ENCODE measurements around the gene PLEK. TPM values are rescaled to one million over a fixed set of nuclear protein-coding genes. Genes with fewer than 3 reads are reported as not detected.

The PLEK gene, protein sequence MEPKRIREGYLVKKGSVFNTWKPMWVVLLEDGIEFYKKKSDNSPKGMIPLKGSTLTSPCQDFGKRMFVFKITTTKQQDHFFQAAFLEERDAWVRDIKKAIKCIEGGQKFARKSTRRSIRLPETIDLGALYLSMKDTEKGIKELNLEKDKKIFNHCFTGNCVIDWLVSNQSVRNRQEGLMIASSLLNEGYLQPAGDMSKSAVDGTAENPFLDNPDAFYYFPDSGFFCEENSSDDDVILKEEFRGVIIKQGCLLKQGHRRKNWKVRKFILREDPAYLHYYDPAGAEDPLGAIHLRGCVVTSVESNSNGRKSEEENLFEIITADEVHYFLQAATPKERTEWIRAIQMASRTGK
- not detected in 2 replicates for total RNA-seq (2014; rRNA removed; shearing (Covaris generic))

DNA sequence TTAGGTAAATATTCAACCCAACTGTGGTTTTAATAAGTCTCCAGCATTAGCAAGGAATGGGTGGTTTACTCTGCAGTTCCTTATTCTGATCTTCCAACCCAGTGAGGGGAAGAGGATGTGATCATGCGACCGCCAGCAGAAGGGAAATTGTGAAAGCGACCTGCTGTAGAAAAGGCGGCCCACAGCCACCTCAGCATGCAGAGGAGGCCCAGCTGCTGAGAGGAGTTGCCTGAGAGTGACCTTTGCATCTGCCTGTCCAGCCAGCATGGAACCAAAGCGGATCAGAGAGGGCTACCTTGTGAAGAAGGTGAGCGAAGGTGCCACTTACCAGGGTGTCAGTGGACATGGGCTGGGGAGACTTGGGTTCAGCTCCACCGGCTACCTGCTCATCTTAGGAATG is at the start of gene PLEK:
Gene PLEK (plus strand): TSS at position 196 of the 400 bp plus-strand sequence. CDS start 70 bp downstream, at position 266.

DNA sequence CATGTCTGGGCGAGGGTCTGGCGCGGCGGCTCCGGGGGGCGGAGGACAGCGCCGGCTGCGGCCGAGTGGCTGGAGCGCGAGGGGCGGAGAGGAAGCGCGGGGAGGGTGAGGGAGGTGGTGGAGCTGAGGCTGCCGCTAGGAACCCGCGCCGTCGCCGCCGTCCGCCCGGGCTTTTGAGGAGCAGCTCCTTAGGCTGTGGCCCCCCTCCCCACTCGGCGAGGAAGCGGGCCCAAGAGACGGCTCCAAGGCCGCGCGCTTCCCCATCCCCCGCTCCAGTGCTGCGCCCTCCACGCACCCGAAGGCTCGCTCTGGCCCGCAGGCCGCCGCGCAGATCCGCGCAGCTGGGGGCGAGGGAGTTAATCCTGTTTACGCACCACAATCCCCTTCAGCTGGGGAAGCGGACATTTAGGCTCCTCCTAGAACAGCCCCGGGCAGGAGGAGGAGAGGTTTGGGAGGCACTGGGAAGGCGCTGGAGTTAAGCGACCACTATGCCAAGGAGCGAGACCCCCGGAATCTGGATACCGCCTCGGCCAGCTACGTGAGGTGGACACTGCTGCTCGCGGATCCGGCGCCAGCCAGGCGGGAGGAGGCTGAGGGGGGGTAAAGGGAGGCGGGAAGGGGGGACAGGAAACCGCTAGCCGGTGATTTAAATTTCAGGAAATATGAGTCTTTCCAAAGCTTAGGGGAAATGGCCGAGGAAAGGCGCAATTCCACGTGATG is 45.5 kb upstream of the PLEK start, which contains the start of gene CNRIP1:
Gene CNRIP1 (minus strand): TSS at position 552 of the 720 bp plus-strand sequence. CDS start 549 bp downstream, at position 3.

Other genes starting within 250 kb of the PLEK start
- 56.6 and 61.3 TPM in 2 replicates for gene PNO1, start 207.4 kb upstream of the PLEK start, total RNA-seq (2014; rRNA removed; shearing (Covaris generic))
- gene PPP3R1, start 112.8 kb upstream of the PLEK start, total RNA-seq (2014; rRNA removed; shearing (Covaris generic)) = 11.0 and 11.6 TPM in 2 replicates
- gene CNRIP1, start 45.3 kb upstream of the PLEK start, total RNA-seq (2014; rRNA removed; shearing (Covaris generic)) = 6.5 and 7.6 TPM in 2 replicates
- 0.23 and 0.34 TPM in 2 replicates for gene FBXO48, start 102.0 kb downstream of the PLEK start, total RNA-seq (2014; rRNA removed; shearing (Covaris generic))
- 0.64 and 0.69 TPM in 2 replicates for gene APLF, start 102.3 kb downstream of the PLEK start, total RNA-seq (2014; rRNA removed; shearing (Covaris generic))

Data from A375 (cell line).